K562 (cell line): ENCODE data around the gene IRF1. TPM values are rescaled to one million over a fixed set of nuclear protein-coding genes. Genes with fewer than 3 reads are reported as not detected.

Experiments
- CCNT2 ChIP-seq: IDR thresholded peaks from 2 replicates; pipeline ENCODE4 v1.6.1; 2011; ENCODE audit warnings: borderline replicate concordance, low read depth, mild to moderate bottlenecking, moderate library complexity, mixed read lengths, low read length; ENCODE audit not compliant: insufficient read length; ENCODE audit errors: extremely low read depth
- HNRNPK ChIP-seq: fragments of 200-400 bp; formaldehyde crosslinking; IDR thresholded peaks from one replicate; pipeline ENCODE4 v1.6.1; 2018; ENCODE audit warnings: mild to moderate bottlenecking, low read depth, low read length; ENCODE audit not compliant: poor library complexity, severe bottlenecking
- NR2C2 ChIP-seq, 2 experiments: fragments of 200-800 bp in 1 of 2; sonication (Bioruptor generic) in 1 of 2; sonication (generic) in 1 of 2; formaldehyde crosslinking in 1 of 2; IDR thresholded peaks; 2 replicates each; pipeline versions ENCODE4 v1.6.1 to v1.8.0; 2016 to 2022; ENCODE audit warnings: mild to moderate bottlenecking in 1 of 2, missing compliant biosample characterization in 1 of 2, missing genetic modification characterization in 1 of 2, missing genetic modification reagents in 1 of 2
- OTX1 ChIP-seq: fragments of 450-650 bp; formaldehyde crosslinking; IDR thresholded peaks from 2 replicates; pipeline ENCODE4 v1.4.0; 2022; ENCODE audit warnings: mild to moderate bottlenecking
- SIRT6 ChIP-seq: IDR thresholded peaks from one replicate; pipeline ENCODE4 v1.6.1; 2012; ENCODE audit warnings: low read depth, mild to moderate bottlenecking, control low read depth, inconsistent platforms, low read length, moderate library complexity
- SRSF1 ChIP-seq: fragments of 200-400 bp; formaldehyde crosslinking; IDR thresholded peaks from 2 replicates; pipeline ENCODE4 v1.6.1; 2017; ENCODE audit warnings: mild to moderate bottlenecking, low read depth, low read length, moderate library complexity
- SRSF7 ChIP-seq: fragments of 200-400 bp; formaldehyde crosslinking; optimal IDR thresholded peaks from 2 replicates; pipeline ENCODE3; 2017; ENCODE audit warnings: mild to moderate bottlenecking, low read depth, low read length
- SUPT5H ChIP-seq: fragments of 450-650 bp; IDR thresholded peaks from 2 replicates; pipeline ENCODE4 v1.6.1; 2016
- TBP ChIP-seq: optimal IDR thresholded peaks from 2 replicates; pipeline ENCODE3; 2011; ENCODE audit warnings: low read depth, low read length, improper control_type of control experiment
- ZBTB7A ChIP-seq: IDR thresholded peaks from 2 replicates; pipeline ENCODE4 v1.6.1; 2011; ENCODE audit warnings: low read depth, mild to moderate bottlenecking, low read length, moderate library complexity, borderline replicate concordance; ENCODE audit not compliant: control insufficient read depth
- ZNF277 ChIP-seq: fragments of 250-450 bp; sonication (Bioruptor Pico); IDR thresholded peaks from 2 replicates; pipeline ENCODE4 v1.8.0; 2022; ENCODE audit warnings: inconsistent platforms, mild to moderate bottlenecking, moderate library complexity, borderline replicate concordance
- polyA plus RNA-seq, 8 experiments: library from polyadenylated mRNA; depleted of rRNA in 4 of 8; stranded (reverse) in 5 of 8; unstranded in 3 of 8; fragments of >200 nt; fragmentation: Nextera tagmentation in 2 of 8; fragmentation: Illumina TruSeq in 1 of 8; extraction: Ambion mirVana in 2 of 8; extraction: Trizol in 1 of 8; gene quantifications; 2 replicates each; pipeline versions ENCODE4 v1.2.1 to v1.2.3, GENCODE V29; 2011 to 2014; ENCODE audit warnings: inconsistent platforms in 1 of 8, missing spikeins in 1 of 8
- total RNA-seq, 7 experiments: library from RNA; depleted of rRNA in 6 of 7; stranded (reverse); fragments of >200 nt in 6 of 7; fragmentation: Illumina TruSeq in 2 of 7; extraction: Trizol in 2 of 7; gene quantifications; 2 replicates each; pipeline versions ENCODE4 v1.2.1 to v1.2.3, GENCODE V29; 2011 to 2021; ENCODE audit warnings: low replicate concordance in 1 of 7
- TF ChIP-seq, protein P1 (sequence below): fragments of 250-450 bp; sonication (Bioruptor Pico); IDR thresholded peaks from 2 replicates; pipeline ENCODE4 v1.4.0; 2020
- TF ChIP-seq, protein P2 (sequence below), 2 experiments: fragments of 450-650 bp in 1 of 2; sonication (generic) in 1 of 2; formaldehyde crosslinking; conservative IDR thresholded peaks; 2 replicates each; pipeline versions ENCODE4 v1.4.0 to v1.8.1; 2020 to 2022; ENCODE audit warnings: mild to moderate bottlenecking in 1 of 2, missing genetic modification reagents in 1 of 2
- TF ChIP-seq, protein P3 (sequence below): fragments of 450-650 bp; formaldehyde crosslinking; IDR thresholded peaks from 2 replicates; pipeline ENCODE4 v1.4.0; 2020; ENCODE audit warnings: mild to moderate bottlenecking, moderate library complexity

Gene IRF1
- total and polyA plus RNA-seq, 9 of the 15 experiments (the other 6 are each of a cell fraction or from before 2014, with no cell fraction given): 1.1 to 12.3 (median 5.9) TPM

GRCh38 chr5:132459031-132459982, 31.3 kb downstream of the IRF1 start (continued):
- TF ChIP-seq, protein P1, sequence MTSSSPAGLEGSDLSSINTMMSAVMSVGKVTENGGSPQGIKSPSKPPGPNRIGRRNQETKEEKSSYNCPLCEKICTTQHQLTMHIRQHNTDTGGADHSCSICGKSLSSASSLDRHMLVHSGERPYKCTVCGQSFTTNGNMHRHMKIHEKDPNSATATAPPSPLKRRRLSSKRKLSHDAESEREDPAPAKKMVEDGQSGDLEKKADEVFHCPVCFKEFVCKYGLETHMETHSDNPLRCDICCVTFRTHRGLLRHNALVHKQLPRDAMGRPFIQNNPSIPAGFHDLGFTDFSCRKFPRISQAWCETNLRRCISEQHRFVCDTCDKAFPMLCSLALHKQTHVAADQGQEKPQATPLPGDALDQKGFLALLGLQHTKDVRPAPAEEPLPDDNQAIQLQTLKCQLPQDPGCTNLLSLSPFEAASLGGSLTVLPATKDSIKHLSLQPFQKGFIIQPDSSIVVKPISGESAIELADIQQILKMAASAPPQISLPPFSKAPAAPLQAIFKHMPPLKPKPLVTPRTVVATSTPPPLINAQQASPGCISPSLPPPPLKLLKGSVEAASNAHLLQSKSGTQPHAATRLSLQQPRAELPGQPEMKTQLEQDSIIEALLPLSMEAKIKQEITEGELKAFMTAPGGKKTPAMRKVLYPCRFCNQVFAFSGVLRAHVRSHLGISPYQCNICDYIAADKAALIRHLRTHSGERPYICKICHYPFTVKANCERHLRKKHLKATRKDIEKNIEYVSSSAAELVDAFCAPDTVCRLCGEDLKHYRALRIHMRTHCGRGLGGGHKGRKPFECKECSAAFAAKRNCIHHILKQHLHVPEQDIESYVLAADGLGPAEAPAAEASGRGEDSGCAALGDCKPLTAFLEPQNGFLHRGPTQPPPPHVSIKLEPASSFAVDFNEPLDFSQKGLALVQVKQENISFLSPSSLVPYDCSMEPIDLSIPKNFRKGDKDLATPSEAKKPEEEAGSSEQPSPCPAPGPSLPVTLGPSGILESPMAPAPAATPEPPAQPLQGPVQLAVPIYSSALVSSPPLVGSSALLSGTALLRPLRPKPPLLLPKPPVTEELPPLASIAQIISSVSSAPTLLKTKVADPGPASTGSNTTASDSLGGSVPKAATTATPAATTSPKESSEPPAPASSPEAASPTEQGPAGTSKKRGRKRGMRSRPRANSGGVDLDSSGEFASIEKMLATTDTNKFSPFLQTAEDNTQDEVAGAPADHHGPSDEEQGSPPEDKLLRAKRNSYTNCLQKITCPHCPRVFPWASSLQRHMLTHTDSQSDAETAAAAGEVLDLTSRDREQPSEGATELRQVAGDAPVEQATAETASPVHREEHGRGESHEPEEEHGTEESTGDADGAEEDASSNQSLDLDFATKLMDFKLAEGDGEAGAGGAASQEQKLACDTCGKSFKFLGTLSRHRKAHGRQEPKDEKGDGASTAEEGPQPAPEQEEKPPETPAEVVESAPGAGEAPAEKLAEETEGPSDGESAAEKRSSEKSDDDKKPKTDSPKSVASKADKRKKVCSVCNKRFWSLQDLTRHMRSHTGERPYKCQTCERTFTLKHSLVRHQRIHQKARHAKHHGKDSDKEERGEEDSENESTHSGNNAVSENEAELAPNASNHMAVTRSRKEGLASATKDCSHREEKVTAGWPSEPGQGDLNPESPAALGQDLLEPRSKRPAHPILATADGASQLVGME: peak; percentile 71; the same call in 1 of the 2 replicates
- TF ChIP-seq HNRNPK (no peak), SIRT6 (no peak), NR2C2 (CRISPR knock-in tag; IDR thresholded peaks at IDR 0.05) (0 out of 2 replicates have a peak, but pooled peaks have one; percentile 37), NR2C2 (tag; IDR thresholded peaks at IDR 0.05) (peak; percentile 90), TBP (no peak), OTX1 (CRISPR knock-in tag) (no peak), SUPT5H (no peak), ZNF277 (CRISPR knock-in tag) (no peak), CCNT2 (peak; percentile 36), SRSF7 (no peak), ZBTB7A (no peak), SRSF1 (no peak)
- TF ChIP-seq, protein P2, sequence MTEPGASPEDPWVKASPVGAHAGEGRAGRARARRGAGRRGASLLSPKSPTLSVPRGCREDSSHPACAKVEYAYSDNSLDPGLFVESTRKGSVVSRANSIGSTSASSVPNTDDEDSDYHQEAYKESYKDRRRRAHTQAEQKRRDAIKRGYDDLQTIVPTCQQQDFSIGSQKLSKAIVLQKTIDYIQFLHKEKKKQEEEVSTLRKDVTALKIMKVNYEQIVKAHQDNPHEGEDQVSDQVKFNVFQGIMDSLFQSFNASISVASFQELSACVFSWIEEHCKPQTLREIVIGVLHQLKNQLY (CRISPR knock-in tag; conservative IDR thresholded peaks at IDR 0.05): no peak
- TF ChIP-seq, protein P3, sequence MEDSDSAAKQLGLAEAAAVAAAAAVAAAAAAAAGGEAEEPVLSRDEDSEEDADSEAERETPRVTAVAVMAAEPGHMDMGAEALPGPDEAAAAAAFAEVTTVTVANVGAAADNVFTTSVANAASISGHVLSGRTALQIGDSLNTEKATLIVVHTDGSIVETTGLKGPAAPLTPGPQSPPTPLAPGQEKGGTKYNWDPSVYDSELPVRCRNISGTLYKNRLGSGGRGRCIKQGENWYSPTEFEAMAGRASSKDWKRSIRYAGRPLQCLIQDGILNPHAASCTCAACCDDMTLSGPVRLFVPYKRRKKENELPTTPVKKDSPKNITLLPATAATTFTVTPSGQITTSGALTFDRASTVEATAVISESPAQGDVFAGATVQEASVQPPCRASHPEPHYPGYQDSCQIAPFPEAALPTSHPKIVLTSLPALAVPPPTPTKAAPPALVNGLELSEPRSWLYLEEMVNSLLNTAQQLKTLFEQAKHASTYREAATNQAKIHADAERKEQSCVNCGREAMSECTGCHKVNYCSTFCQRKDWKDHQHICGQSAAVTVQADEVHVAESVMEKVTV (CRISPR knock-in tag): no peak
